Left cardiac atrium (tissue), 4 donors: ENCODE results near the gene MYO10. TPM values are rescaled to one million over a fixed set of nuclear protein-coding genes. Genes with fewer than 3 reads are reported as not detected.
"Not testable (repeated sequence)": the region's sequence is repeated elsewhere in the genome, so short reads cannot be mapped to it uniquely, and the experiment has no call there.

Source experiments
- ATAC-seq, 2 donors: fragments of 200-7000 bp; cut with Tn5 transposase; one replicate each; pipeline ENCODE4 v1.9.1; 2020; ENCODE audit warnings: mild to moderate bottlenecking in 2 of 2, moderate library complexity in 2 of 2
- DNase-seq: peaks from one replicate; pipeline ENCODE4 v3.0.0-alpha.2; 2020
- intact Hi-C, 2 donors: fragments of 100-400 bp; cut with DNase I; formaldehyde crosslinking; loops; one replicate each; pipeline versions ENCODE4 v1.14.1 to v1.15.1; 2022 to 2023
- total RNA-seq, 2 donors: library from RNA; stranded (reverse); fragmentation: NEBNext Ultra II Directional; extraction: Animal tissue kit (Norgen Biotek cat#: 25700); gene quantifications; one replicate each; pipeline ENCODE4 v1.2.1, GENCODE V29; 2021
- donor health status: DM: no; HTN: yes; CAD: no.
- donor health status: DM: no; HTN: yes; CAD: no; lungs with severe emphysema.
- donor health status: DM: yes; HTN: yes; CAD: no.
- donor health status: Dilated cardiomyopathy.

MYO10 gene
- total RNA-seq, 2 donors from 2014 or later: 3.8 to 7.7 TPM

DNA sequence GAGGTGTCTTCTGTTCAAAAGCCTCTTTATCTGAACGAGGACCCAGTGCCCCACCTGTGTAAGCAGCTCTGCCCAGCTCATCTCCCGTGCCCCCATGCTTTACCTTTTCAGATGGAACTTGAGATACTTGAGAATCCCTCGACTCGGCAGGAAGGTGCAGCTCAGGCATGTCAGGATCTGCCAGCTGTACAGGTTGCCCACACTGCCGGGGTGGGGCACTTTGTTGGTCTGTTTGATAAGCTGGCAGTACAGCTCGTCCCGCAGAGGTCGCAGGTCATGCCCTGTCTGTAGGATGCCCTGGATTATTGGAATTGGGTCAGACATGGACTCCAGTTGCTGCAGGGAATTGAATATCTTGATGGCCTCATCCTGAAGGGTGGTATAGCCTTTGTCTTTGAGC is 261.3 kb downstream of the MYO10 start:
- intact Hi-C loops: no loop called here
- ATAC-seq (no peak), DNase-seq (no peak)

GRCh38 chr5:16673241-16674201 is 262.6 kb downstream of the MYO10 start:
- DNase-seq (no peak), ATAC-seq (peak in 1 of 2 donors; percentile 22)
- intact Hi-C loops: no loop called here

GRCh38 chr5:16671208-16671607 is 264.9 kb downstream of the MYO10 start:
- intact Hi-C loops: no loop called here
- DNase-seq: no peak

GRCh38 chr5:16669776-16670175 is 266.3 kb downstream of the MYO10 start:
- DNase-seq: no peak
- no peak for ATAC-seq
- intact Hi-C loops: loop anchor here in 1 of 2 donors (10.0 kb wide), 1 partner anchor 115 kb away; no protein-coding TSS in a partner anchor

More at GRCh38 chr5:16671208-16671607, 264.9 kb downstream of the MYO10 start:
- ATAC-seq: no peak

DNA sequence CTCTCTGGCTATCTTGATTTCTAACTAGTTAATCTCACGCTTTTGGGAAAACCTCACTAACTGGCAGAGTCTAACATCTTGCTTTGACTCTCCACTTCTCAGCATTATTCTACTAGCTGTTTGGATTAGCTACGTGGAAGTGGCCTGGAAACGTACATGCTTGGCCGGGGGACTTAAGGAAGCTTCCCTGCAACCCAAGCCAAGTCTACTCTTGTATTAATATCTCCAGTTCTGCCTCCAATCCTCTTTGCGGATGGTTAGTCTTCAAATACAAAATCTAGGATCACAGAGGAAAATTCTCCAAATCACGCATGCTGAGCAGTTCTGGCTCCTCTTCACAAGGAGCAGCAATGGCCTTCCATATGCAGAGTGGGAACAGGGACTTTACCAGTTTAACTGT is 267.5 kb downstream of the MYO10 start:
- ATAC-seq: no peak
- intact Hi-C loops: loop anchor here in 1 of 2 donors (10.0 kb wide), 1 partner anchor 114 kb away; no protein-coding TSS in a partner anchor

DNA sequence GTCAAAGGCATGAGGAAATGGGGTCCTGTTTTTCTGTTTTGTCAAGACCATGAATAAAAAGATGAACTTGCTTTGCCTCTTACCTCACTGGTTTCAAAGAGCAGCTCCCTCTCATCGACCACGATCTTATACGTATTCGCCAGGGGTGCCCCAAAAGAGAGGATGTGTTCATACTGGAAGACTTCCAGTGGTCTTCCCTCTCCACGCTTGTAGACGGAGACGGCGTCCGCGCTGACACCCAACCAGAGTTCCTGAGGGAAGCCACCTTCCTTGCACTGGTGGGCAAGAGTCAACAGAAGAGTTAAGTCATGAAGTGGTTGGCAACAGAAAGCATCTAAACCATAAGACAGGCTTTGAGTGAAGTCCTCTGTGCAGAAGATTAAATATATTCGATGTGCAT is 267.9 kb downstream of the MYO10 start:
- ATAC-seq (no peak), DNase-seq (no peak)
- intact Hi-C loops: loop anchor here in 1 of 2 donors (10.0 kb wide), 1 partner anchor 113 kb away; no protein-coding TSS in a partner anchor

More for the DNA sequence above, 267.5 kb downstream of the MYO10 start:
- no peak for DNase-seq

GRCh38 chr5:16666883-16667398 is 269.1 kb downstream of the MYO10 start:
- DNase-seq (peak; percentile 61), ATAC-seq (peak; percentile 81 to 91)
- intact Hi-C loops: loop anchor here in 1 of 2 donors (2.0 to 10.0 kb wide), 2 partner anchors 112 to 178 kb away; no protein-coding TSS in a partner anchor

- ATAC-seq: peak; percentile 31 to 43
- no peak for DNase-seq
- intact Hi-C loops: loop anchor here in 1 of 2 donors (2.0 to 10.0 kb wide), 2 partner anchors 112 to 178 kb away; no protein-coding TSS in a partner anchor
These were observed 269.8 kb downstream of the MYO10 start for GRCh38 chr5:16666130-16666882.

DNA sequence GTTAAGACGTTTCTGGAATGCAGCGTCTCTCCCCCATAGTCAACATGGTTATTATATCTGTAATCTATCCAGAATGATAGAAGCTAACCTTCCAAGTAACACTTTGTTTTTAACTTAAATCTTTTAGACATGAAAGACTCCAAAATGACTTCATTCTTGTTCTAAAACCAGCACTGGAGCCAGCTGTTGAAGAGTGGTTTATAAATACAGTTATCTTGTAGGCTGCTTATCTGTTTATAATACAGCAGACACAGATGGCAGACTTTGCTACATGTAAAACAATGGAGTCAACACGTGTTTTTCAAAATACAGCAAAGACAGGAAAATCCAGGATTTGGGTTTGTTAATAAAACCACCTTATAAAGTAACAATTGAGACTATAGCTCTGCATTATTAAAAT is 270.5 kb downstream of the MYO10 start:
- no peak for DNase-seq
- ATAC-seq: no peak
- intact Hi-C loops: loop anchor here in 1 of 2 donors (10.0 kb wide), 1 partner anchor 111 kb away; no protein-coding TSS in a partner anchor

- ATAC-seq (no peak), DNase-seq (no peak)
- intact Hi-C loops: loop anchor here in 1 of 2 donors (10.0 kb wide), 1 partner anchor 110 kb away; no protein-coding TSS in a partner anchor
These were observed 271.7 kb downstream of the MYO10 start for GRCh38 chr5:16664368-16664767.

DNA sequence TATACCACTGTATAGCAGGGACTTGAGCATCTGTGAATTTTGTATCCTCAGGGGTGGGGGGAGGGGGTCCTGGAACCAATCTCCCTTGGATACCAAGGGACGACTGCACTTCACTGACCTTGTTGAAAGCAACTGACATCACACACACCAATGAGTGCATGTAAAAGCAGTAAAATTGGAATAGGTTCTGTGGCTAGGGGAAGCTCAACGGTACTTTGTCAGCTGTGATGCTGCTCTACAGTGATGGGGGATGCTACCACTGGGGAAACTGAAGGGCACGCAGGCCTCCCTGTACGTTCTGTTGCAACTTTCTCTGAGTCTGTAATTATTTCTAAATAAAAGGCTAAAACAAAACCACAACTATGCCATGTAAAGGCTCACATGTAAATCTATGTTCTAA is 272.2 kb downstream of the MYO10 start:
- intact Hi-C loops: loop anchor here in 1 of 2 donors (10.0 kb wide), 1 partner anchor 109 kb away; no protein-coding TSS in a partner anchor
- ATAC-seq (no peak), DNase-seq (no peak)

DNA sequence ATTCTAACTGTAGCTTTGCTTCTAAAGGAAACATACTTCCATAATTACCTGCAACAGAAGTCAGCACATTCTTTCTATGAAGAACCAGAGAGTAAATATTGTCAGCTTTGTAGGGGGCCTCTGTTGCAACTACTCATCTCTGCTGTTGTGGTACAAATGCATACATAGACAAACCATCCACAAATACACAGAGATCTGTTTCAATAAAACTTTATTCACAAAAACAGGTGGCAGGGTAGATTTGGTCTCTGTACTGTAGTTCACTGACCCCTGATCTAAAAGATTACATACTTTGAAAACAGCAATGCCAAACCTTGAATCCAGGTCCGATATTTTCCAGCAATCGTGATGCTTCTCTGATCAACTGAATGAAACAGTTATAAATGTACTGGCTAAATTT is 274.4 kb downstream of the MYO10 start:
- DNase-seq (no peak), ATAC-seq (no peak)
- intact Hi-C loops: loop anchor here in 1 of 2 donors (10.0 kb wide), 1 partner anchor 107 kb away; no protein-coding TSS in a partner anchor

GRCh38 chr5:16660982-16661381 is 275.1 kb downstream of the MYO10 start:
- intact Hi-C loops: loop anchor here in 1 of 2 donors (10.0 kb wide), 1 partner anchor 106 kb away; no protein-coding TSS in a partner anchor
- DNase-seq (no peak), ATAC-seq (no peak)

DNA sequence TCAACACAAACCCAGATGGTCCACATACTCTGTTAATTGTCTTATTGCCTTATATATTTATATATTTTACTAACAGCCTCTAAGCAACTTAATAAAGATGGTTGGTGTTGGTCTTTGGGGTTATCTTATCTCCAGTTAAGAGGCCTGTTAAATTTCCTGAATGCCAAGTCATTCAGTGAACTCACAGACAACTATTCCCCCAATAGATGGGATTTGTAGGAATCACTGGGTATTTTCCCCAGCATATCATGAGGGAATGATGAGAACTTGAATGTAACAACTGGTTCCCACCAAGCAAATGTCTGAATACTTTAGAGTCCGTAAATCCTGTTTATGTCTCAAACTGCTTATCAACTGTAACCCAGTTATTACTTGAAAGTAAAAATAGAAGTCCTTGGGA is 276.6 kb downstream of the MYO10 start:
- intact Hi-C loops: no loop called here
- ATAC-seq: no peak

GRCh38 chr5:16656561-16657191 is 279.4 kb downstream of the MYO10 start:
- ATAC-seq: peak in 1 of 2 donors; percentile 78
- no peak for DNase-seq
- intact Hi-C loops: no loop called here

More for the DNA sequence above, 276.6 kb downstream of the MYO10 start:
- DNase-seq: no peak

DNA sequence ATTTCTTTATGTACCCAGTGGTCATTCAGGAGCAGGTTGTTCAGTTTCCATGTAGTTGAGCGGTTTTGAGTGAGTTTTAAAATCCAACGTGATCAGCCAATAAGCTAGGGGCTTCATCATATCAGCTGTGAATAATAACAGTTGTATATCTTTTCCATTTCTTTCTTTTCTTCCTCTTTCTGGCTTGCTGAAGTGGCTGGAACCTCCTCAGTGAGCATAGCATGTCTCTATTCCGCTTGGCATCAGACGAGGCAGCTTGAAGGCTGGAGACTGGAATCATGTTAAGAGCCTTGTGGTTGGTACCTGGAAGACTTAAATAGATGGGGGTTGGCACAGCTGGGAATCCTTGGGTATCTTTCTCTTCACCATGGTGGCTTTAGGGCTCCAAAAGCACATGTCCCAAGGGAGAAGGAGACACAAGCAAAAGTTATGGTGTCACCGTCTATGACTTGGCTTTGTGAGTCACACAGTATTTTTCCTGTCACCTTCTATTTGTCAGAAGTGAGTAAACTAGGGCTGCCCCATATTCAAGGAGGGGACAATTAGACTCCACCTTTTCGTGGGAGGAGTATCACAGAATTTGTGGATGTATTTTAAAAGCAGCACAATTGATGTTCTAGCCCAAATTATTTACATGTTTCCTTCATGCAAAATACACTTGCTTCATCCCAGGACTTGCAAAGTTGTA is 281.3 kb downstream of the MYO10 start:
- no peak for ATAC-seq

GRCh38 chr5:16648739-16649138 is 287.3 kb downstream of the MYO10 start:
- intact Hi-C loops, ATAC-seq, DNase-seq: not testable (repeated sequence)

More for the DNA sequence above, 281.3 kb downstream of the MYO10 start:
- intact Hi-C loops: no loop called here
- DNase-seq: no peak
